Neutrophil (primary cell): ENCODE measurements around the gene NOL3.
A peak's percentile ranks its signal among the peaks of the same experiment; 100 is the strongest.

ENCODE experiments used
- H3K27ac ChIP-seq: fragments of 200-600 bp; sonication (generic); 2 replicates; pipeline ENCODE4 v1.5.1; 2016; ENCODE audit warnings: mild to moderate bottlenecking, moderate library complexity
- H3K27me3 ChIP-seq: fragments of 200-600 bp; sonication (generic); 2 replicates; pipeline ENCODE4 v1.6.0; 2016; ENCODE audit warnings: mild to moderate bottlenecking
- H3K36me3 ChIP-seq: fragments of 200-600 bp; sonication (generic); 2 replicates; pipeline ENCODE4 v1.5.1; 2017
- H3K4me1 ChIP-seq, 2 experiments: fragments of 200-600 bp in 1 of 2; sonication (generic) in 1 of 2; 1 replicate in 1 of 2; 2 replicates in 1 of 2; pipeline versions ENCODE4 v1.5.1 to v1.6.1; 2013 to 2016; ENCODE audit warnings: low read depth in 1 of 2, low read length in 1 of 2, mild to moderate bottlenecking in 1 of 2, moderate library complexity in 1 of 2; ENCODE audit not compliant: control insufficient read depth in 1 of 2, insufficient read depth in 1 of 2
- H3K4me3 ChIP-seq, 2 experiments: fragments of 200-600 bp in 1 of 2; sonication (generic) in 1 of 2; 1 replicate in 1 of 2; 2 replicates in 1 of 2; pipeline ENCODE4 v1.5.1; 2013 to 2016; ENCODE audit warnings: low read depth in 1 of 2, low read length in 1 of 2, mild to moderate bottlenecking in 1 of 2, moderate library complexity in 1 of 2
- H3K9me3 ChIP-seq: fragments of 200-600 bp; sonication (generic); 2 replicates; pipeline ENCODE4 v1.5.1; 2016
- TF ChIP-seq, protein P1 (sequence below): fragments of 200-600 bp; sonication (generic); IDR thresholded peaks from 2 replicates; pipeline ENCODE4 v1.5.1; 2016; ENCODE audit warnings: antibody characterized with exemption

The NOL3 gene

GRCh38 chr16:67199011-67199807, 28.9 kb downstream of the NOL3 start, which contains the start of gene ELMO3:
Gene ELMO3, plus strand, starts transcription at chr16:67199131. Its CDS starts 196 bp downstream, at chr16:67199327.
- no peaks in the 10 kb centered on the region for H3K4me1 ChIP-seq
- peaks cover 97% of the 10 kb centered on the region for H3K36me3 ChIP-seq
- peak within 1 kb of the TSS; percentile 6 for H3K27ac ChIP-seq
- no peak within 1 kb of the TSS for H3K4me3 ChIP-seq
- TF ChIP-seq, protein P1, sequence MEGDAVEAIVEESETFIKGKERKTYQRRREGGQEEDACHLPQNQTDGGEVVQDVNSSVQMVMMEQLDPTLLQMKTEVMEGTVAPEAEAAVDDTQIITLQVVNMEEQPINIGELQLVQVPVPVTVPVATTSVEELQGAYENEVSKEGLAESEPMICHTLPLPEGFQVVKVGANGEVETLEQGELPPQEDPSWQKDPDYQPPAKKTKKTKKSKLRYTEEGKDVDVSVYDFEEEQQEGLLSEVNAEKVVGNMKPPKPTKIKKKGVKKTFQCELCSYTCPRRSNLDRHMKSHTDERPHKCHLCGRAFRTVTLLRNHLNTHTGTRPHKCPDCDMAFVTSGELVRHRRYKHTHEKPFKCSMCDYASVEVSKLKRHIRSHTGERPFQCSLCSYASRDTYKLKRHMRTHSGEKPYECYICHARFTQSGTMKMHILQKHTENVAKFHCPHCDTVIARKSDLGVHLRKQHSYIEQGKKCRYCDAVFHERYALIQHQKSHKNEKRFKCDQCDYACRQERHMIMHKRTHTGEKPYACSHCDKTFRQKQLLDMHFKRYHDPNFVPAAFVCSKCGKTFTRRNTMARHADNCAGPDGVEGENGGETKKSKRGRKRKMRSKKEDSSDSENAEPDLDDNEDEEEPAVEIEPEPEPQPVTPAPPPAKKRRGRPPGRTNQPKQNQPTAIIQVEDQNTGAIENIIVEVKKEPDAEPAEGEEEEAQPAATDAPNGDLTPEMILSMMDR: no peak
- H3K27me3 ChIP-seq: no peaks in the 10 kb centered on the region
- no peaks in the 10 kb centered on the region for H3K9me3 ChIP-seq

- no peaks in the 10 kb centered on the region for H3K27me3 ChIP-seq
- H3K27ac ChIP-seq: no peak overlapping the region
- no peaks in the 10 kb centered on the region for H3K9me3 ChIP-seq
- no peak overlapping the region for H3K4me3 ChIP-seq
- peaks cover 97% of the 10 kb centered on the region for H3K36me3 ChIP-seq
- TF ChIP-seq, protein P1: no peak
- H3K4me1 ChIP-seq: no peaks in the 10 kb centered on the region
Observed at GRCh38 chr16:67199808-67200198, 29.5 kb downstream of the NOL3 start.

- no peaks in the 10 kb centered on the region for H3K9me3 ChIP-seq
- H3K27me3 ChIP-seq: no peaks in the 10 kb centered on the region
- no peak overlapping the region for H3K4me3 ChIP-seq
- H3K36me3 ChIP-seq: peaks cover 92% of the 10 kb centered on the region
- H3K27ac ChIP-seq: no peak overlapping the region
- TF ChIP-seq, protein P1: no peak
- no peaks in the 10 kb centered on the region for H3K4me1 ChIP-seq
Observed at GRCh38 chr16:67200491-67200890, 30.2 kb downstream of the NOL3 start.

DNA sequence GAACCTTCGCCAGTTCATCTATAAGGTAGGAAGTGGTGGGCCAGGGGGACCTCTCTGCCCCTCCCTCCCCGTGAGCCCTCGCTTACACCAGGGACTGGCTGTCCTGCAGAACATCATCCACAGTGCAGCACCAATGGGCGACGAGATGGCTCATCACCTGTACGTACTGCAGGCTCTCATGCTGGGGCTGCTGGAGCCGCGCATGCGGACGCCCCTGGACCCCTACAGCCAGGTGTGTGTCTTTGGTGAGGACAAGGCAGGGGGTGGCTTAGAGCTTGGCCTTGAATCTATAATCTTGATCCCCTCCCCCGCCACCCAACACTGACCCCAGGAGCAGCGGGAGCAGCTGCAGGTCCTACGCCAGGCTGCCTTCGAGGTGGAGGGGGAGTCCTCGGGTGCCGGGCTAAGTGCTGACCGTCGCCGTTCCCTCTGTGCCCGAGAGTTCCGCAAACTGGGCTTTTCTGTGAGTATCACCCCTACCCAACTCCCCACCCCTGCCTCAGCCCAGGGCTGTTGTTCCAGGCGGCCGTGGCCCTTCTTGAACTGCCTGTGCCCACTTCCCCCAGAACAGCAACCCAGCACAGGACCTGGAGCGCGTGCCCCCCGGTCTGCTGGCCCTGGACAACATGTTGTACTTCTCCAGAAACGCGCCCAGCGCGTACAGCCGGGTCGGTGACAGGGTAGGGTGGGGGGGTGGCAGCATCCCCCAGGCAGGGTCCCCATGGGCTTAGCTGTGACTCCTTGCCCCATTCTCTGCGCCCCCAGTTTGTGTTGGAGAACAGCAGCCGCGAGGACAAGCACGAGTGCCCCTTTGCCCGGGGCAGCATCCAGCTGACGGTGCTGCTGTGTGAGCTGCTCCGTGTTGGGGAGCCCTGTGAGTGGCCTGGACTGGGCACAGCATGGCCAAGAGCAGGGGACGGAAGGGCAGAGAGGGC, 31.3 kb downstream of the NOL3 start:
- H3K27me3 ChIP-seq: no peaks in the 10 kb centered on the region
- TF ChIP-seq, protein P1: no peak
- no peaks in the 10 kb centered on the region for H3K4me1 ChIP-seq
- peaks cover 92% of the 10 kb centered on the region for H3K36me3 ChIP-seq
- no peak overlapping the region for H3K27ac ChIP-seq
- H3K4me3 ChIP-seq: no peak overlapping the region
- H3K9me3 ChIP-seq: no peaks in the 10 kb centered on the region

- Histone ChIP-seq H3K4me1 (no peaks in the 10 kb centered on the region), H3K27ac (no peak overlapping the region), H3K4me3 (no peak overlapping the region), H3K9me3 (no peaks in the 10 kb centered on the region), H3K36me3 (peaks cover 92% of the 10 kb centered on the region), H3K27me3 (no peaks in the 10 kb centered on the region)
- TF ChIP-seq, protein P1: no peak
Observed at GRCh38 chr16:67202426-67202825, 32.1 kb downstream of the NOL3 start.
